HG03378 (cell line): ENCODE data around the gene COL23A1.

Source experiments
- ATAC-seq: cut with Tn5 transposase; IDR thresholded peaks from one replicate; pipeline ENCODE4 v1.9.1; 2021; ENCODE audit warnings: mild to moderate bottlenecking, moderate library complexity; ENCODE audit not compliant: unreplicated experiment

Gene COL23A1

DNA sequence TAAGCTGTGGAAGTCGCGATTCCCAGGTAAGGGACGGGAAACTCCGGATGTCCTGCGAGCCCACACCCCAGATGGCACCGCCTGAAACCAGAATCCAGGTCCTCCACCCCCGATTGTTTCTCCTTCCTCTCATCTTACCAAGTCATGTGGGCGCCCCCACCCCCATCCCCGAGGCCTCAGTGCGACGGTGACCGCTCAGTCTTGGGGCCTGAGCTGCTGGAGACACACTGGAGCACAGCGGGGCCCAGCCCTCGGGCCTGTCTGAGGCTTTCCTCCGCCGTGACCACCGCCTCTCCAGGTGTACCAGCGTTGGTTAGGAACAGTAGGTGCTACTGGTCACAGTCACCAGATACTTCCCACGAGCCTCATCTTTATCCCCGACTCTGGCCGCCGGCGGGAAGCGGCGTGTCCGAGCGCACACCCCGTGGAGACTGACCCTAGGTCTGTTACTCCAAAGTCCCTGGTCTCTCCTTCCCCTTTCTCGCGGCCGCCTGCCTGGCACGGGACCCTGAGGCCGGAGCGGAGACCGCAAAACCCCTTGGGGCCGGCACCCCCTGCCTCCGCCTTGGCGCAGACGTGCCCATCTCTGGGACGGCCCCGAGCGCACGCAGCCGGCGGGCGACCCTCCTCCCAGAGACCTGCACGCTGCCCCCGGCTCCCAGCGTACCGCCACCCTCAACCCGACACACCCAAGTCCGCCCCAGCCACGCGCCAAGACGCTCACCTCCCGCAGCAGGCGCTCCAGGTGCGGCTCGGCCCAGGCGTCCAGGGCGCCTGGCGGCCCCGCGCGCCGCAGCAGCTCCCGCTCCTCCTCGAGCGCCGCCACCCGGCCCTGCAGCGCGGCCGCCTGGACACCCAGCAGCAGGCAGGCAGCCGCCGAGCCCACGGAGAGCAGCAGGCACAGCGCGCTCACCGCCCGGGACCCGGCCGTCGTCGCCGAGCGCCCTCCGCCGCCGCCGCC lies 733 bp downstream of the COL23A1 start:
- ATAC-seq: no peak

DNA sequence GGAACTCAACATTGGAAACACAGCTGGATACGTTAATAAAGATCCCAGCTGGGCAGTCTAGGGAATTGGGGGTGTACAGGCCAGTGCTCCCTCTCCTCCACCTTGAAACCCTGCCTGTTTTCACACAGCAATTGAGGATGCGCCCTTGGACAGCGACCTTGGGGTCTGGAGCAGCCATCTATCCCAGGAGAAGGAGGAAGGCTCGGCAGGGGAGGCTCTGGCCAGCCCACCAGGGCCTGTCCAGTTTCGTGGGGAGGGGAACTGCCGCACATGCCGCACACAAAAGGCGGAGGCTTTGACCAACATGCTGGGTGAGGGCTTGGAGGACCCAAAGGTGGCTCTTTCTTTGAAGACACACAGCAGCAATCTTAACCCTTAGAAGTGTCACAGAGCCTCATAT lies 1.4 kb downstream of the COL23A1 start:
- no peak for ATAC-seq

DNA sequence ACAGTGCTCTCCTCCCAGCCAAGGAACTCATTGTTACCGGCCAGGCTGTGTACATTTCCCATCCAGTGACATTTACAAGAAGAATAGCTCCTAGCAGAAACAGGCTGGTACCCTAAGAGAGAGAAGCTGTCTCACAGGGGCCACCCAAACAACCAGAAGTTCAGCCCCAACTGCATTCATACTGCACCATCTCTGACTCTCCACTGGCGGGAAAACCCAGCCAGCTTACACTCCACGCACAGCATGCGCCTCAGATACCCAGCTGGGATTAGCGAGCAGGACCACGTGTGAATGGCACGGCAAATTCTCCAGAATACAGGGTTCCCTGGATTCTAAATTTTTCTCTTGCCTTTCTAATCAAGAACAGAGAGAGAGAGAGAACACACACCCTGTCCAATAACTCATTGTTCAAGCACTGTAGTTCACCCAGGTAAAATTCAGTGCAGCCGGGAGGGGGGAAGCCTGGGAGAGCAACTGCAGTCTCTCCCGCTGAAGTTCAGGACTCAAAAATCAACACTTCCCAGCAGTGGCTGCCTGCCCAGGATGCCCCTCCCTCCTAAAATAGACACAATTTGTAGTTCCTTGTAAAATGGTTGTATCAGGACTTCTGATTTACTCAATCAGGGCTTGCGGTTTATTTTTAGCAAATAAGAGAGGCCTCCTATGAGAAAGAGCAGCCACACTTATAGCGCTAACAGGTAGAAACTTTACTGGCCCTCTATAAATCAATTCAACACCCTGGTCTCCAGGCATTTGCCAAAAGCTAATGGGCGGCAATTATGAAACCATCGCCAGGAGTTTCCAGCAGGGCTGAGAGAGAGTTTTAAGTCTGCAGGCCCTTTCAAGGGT lies 2.2 kb downstream of the COL23A1 start:
- ATAC-seq: no peak

DNA sequence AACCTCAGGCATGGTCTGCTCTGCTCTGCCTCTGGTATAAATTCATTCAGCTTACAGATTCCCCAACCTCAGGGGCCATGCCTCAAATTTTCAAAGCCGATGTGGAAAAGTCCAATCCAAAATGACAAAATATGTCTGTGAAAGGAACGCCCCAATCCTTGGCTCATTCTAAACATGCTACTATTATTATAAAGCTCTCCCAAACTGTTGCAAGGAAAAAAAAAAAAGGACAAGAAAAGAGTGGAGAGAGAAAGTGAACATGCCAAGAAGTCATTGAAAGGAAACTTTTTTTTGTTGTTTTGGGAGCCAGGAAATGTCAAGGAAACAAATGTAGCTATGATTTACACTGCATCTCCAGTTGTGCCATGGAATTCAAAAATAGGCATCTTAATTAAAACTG lies 3.8 kb downstream of the COL23A1 start:
- no peak for ATAC-seq

DNA sequence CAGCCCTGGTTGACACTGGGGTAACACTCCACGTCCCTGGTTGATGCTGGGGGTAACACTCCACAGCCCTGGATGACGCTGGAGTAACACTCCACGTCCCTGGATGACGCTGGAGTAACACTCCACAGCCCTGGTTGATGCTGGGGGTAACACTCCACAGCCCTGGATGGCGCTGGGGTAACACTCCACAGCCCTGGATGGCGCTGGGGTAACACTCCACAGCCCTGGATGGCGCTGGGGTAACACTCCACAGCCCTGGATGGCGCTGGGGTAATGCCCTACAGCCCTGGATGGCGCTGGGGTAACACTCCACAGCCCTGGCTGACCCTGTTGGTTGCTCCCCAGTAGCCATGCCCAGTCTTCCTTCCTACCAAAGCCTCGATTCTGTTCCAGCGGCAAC lies 4.8 kb downstream of the COL23A1 start:
- ATAC-seq: peak; percentile 69

DNA sequence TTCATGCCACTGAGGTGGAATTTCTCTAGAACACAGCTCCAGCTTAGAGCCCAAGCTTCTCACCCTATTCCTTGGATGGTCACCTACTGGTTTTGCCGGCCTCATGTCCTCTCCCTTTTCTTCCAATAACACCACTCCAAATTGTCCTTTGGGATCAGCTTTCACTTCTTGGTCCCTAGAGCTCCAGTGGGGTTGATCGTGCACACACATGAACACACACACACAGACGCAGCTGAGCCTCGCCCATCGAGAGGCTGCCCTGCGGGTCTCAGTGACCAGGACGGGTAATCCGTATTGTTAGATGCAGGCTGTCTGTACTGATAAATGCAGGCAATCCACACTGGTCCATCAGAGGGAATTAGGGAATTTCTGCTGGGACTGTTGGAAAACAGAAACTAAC lies 6.9 kb downstream of the COL23A1 start:
- ATAC-seq: no peak

DNA sequence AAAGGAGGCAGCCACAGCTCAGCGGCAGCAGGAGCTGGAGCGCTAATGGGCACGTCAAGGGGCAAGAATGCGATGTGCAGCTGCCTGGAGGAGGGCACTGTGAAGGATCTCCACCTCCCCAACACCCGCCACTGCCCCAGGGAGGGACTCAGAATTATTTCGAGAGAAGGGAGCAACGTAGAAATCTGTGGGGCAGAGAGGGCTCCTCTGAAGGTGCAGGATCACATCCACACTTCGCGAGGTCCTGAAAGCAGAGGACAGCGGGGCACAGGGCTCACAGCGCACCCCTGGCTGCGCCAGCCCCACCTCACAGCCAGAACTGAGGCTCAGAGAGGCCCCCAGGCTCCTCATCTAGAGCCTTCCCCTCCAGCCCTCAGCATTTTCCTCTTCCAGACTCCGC lies 7.9 kb downstream of the COL23A1 start:
- ATAC-seq: no peak

DNA sequence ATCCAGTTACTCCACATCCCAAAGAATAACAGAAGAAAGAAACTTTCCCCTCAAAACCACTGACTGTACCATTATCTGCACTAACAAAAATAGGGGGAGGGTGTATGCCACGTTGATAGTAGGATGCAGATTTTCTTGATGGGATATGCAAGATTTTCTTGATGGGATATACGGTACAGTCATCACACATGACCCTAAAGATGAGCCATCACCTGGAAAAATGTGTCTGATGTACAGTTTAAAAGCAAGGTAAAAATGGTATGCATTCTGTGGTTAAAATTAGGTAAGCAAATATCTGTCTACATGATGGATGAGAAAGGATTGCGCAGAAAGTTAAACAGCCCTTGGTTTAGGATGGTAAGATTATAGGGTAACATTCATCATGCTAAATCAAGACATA lies 8.6 kb downstream of the COL23A1 start:
- no peak for ATAC-seq

DNA sequence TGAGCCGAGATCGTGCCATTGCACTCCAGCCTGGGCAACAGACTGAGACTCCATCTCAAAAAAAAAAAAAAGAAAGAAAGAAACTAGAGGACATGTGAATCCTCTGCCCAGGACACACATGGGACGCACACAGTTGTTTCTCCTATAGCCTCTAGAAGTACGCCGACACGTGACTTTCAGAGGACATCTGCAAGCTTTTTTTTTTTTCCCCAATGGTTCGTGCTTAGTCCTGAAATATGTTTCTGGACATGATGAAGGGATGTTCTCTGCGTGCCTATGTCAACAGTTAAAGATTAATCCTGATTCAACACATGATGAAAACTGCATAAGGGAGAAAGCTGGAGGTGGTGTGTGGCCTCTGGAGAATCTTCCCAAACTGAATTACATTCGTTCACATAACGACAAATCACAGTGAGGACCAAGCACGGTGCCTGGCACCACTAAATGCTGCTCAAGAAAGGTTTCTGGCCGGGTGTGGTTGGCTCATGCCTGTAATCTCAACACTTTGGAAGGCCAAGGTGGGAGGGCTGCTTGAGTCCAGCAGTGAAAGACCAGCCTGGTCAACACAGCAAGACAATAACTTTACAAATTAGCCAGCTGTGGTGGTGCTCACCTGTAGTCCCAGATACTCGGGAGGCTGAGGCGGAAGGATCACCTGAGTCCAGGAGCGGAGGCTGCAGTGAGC lies 9.8 kb downstream of the COL23A1 start:
- no peak for ATAC-seq

DNA sequence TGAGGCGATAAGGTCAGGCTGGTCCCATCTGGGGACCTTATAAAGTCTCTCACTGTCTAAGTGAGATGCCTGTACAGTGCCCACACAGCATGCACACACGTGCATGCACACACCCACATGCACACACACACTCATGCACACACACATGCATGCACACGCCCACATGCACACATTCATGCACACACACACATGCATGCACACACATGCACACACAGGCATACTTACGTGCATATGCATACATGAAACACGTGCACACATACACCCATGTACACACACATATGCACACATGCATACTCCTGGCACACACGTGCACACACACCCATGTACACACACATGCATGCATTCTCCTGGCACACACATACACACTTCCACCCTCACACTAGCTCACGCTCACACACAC lies 12.2 kb downstream of the COL23A1 start:
- no peak for ATAC-seq

DNA sequence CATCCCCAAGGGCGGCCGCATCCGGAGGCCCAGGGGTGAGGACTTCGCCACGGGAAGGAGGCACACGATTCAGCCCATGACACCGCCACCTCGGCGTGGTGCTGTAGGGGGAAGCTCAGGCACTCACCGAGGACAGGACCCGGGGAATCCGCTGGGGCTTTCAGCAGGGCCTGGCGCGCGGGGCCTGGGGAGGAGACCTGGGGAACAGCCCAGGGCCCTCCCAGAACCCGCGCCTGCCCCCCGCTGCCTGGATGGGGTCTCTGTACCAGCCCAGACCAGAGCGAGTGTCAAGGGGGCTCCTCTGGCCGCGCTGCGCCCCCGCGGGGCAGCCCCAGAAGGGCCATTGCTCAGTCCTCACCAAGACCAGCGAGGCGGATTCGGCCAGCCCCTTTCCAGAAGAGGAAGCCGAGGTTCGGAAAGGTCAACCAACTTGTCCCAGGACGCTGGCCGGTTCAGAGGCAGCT lies 12.8 kb downstream of the COL23A1 start:
- ATAC-seq: no peak

DNA sequence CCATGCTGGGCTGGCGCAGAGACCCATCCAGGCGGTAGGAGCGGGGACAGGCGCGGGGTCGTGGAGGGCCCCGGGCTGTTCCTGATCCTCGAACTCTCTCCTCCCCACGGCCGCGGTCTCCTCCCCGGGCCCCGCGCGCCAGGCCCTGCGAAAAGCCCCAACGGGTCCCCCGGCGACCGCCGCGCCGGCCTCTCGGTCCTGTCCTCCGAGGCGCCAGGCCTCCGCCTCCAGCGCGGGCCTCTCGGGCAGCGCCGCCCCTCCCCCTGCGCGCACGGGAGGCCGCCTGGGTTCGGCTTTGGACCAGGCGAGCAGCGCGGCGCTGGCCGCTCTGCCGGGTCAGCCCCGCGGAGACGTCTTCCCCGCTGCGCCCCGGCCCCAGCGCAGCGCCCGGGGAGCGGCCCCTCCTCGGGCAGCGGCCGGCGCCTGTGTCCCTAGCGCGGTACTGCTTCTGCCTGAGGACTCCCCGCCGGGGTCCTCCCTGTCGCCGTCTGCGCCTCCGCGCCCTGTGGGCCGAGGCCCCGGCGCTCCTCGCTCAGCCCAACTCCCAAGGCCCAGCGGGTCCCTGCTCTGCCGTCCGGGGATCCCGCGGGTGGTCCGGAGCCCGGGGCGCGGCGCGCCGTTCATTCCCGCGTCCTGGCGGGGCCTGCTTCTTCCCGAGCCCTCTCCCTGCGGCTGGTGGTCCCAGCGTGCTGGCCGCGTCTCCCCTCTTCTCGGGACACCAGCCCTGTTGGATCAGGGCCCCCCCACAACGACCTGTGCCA lies 13.4 kb downstream of the COL23A1 start:
- ATAC-seq: no peak

DNA sequence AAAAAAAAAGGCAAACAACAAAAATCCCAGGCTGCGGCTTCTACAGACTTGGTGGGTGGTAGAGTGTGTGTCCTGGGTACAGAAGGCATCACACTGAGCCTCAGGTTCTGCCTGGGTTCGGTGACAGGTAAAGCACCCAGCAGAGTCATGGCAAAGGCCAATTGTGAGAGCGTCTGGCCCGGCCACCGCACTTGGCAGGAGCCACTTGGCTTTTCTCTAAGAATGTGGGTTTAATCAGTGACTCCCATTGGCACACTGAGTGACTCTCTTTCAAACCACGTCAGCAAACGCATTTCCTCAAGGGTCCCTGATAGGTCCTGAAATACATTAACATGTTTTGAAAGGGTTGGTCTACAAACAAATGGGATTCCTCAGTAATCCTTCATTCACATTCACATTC lies 17.0 kb downstream of the COL23A1 start:
- no peak for ATAC-seq

DNA sequence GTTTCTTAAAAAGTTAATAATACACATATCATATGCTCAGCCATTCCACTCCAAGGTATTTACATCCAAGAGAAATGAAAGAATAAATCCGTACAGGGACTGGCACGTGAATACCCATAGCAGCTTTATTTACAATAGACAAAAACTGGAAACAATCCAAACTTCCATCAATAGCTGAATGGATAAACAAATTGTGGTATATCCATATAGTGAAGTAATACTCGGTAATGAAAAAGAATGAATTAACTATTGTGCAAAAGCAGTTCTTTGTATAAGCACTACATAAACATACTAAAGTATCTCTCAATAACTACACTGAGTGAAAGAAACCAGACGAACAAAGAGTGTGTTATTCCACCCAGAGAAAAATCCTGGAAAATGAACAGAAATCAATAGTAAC lies 17.6 kb downstream of the COL23A1 start:
- no peak for ATAC-seq

DNA sequence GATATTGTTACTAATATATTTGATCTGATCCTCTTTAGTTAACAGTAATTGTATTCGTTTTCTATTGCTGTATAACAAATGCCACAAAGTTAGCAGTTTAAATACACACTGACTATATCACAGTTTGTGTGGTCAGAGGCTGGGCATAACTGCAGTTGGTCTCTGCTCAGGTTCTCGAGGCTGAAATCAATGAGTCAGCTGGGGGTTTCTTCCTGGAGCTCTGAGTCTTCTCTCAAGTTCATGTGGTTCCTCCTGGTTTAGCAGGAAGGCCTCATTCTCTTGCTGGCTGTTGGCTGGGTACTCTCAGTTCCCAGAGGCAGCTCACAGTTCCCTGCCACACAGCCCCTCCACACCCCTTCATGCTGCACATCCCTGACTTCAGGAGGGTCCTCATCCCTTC lies 20.7 kb downstream of the COL23A1 start:
- no peak for ATAC-seq

DNA sequence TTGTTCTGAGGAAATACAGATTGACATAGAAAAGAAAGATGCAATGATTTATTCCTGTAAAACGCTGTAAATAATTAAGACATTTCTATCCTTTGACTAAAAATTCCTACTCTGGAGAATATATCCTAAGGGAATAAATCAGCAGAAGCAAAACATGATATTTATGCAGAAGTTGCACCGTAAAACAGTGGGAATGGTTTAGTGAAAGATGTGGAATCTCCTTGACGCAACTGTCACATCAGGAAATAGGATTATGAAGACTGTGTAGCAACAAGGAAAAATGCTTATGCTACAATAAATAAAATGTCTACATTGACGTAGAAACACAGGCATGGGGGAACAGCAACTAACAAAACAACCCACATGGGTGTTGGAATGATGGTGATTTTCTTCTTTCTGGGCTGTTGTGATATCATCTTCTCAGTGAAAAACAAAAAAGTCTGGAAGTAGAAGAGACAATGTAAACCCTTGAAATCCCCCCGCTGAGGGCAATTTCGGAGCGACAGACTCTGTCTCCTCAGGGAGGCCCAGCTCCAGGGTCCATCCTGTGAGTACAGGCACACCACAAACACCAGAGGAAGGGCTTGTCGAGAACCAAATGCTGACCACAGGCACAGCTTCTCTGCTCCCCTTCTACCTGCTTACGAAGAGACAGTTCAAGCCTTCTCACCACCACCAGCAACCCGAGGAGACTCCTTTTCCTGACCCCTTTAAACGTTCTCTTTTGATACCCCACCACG lies 25.2 kb downstream of the COL23A1 start:
- no peak for ATAC-seq

DNA sequence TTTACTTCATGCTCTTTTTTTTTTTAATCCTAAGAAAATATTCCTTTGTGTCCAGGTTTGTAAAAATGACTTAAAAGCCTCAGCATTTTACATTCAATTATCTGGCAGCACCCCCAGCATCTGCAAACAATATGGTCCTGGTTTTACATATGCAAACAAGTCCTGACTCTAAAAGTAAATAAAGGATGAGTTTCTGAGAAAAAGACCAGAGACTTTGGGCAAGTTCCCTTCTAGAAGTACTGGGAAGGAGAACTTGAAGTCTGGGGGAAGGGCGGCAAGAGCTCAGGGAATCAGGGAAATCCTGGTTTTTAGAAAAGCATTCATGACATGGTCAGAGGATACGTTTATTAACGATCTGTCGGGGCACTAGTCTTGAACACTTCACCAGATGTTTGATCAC lies 25.8 kb downstream of the COL23A1 start:
- no peak for ATAC-seq

DNA sequence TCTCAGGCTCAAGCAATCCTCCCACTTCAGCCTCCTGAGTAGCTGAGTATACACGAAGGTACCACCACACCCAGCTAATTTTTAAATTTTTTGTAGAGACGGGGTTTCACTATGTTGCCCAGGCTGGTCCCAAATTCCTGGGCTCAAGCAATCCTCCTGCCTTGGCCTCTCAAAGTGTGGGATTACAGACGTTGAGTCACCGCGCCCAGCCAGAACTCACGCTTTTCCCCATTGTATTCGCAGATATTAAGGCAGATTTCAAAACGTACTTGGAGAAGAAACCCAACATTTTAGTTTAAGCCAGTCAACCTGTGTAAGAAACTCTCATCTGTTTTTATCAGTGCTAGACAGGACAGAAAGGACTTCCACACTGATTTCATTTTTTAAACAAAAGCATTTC lies 26.6 kb downstream of the COL23A1 start:
- no peak for ATAC-seq

DNA sequence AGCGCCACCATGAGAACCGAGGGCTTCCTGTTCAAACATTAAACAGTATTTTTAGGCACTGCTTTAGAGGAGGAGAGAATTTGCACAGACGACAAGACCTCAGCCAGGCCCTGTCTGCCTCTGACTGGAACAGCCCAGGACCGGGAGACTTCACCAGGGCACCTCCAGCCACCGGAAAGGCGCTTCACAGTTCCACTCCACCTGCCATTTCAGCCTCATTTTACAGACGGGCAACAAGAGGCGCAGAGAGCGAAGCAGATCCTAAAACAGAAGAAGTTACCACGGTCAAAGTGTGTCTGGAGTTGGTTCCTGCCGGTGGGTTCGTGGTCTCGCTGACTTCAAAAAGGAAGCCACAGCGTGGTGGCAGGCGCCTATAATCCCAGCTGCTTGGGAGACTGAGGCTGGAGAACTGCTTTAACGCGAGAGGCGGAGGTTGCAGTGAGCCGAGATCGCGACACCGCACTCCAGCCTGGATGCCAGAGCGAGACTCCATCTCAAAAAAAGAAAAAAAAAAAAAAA lies 28.4 kb downstream of the COL23A1 start:
- no peak for ATAC-seq

DNA sequence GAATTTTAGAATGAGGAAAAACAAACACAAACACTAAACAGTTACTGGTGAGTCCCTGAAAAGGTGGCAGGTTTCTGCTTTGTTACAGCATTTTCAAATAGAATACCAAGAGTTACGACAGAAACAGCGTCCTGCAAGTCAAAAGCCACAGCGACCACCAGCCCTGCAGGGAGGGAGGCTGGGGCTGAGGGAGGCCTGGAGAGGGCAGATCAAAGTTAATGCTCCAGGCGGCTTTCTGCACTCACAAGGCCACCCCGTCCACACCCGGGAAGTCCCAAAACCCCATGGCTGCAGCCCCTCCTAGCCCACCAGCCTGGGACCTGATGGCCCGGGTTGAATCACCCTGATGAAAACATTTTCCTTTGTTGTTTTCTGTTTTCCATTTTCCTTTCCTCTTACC lies 29.3 kb downstream of the COL23A1 start:
- ATAC-seq: no peak
